LHCN-M2 (cell line): Measurements from ENCODE around the gene COPS4. TPM values are rescaled to one million over a fixed set of nuclear protein-coding genes. Genes with fewer than 3 reads are reported as not detected.

Experiments
- DNase-seq: peaks from one replicate; pipeline ENCODE4 v3.0.0-alpha.2; 2012; ENCODE audit warnings: low read depth
- total RNA-seq: library from RNA; depleted of rRNA; stranded (reverse); fragments of >200 nt; gene quantifications from 2 replicates; pipeline ENCODE4 v1.2.3, GENCODE V29; 2014; rRNA removed

COPS4 gene
- total RNA-seq, 1 experiment from 2014 or later: 65.0 TPM

GRCh38 chr4:83121246-83121645 lies 86.3 kb downstream of the COPS4 start:
- DNase-seq: no peak

GRCh38 chr4:83124111-83124780 lies 89.3 kb downstream of the COPS4 start:
- DNase-seq: no peak

Other genes starting within 250 kb of the COPS4 start
- 23.8 and 31.3 TPM in 2 replicates for gene SCD5, start 236.4 kb upstream of the COPS4 start, total RNA-seq
- gene SEC31A, start 144.0 kb upstream of the COPS4 start, total RNA-seq: 179 and 189 TPM in 2 replicates
- gene THAP9, start 134.4 kb upstream of the COPS4 start, total RNA-seq: 1.8 and 2.3 TPM in 2 replicates
- gene LIN54, start 24.4 kb upstream of the COPS4 start, total RNA-seq: 26.0 and 29.4 TPM in 2 replicates
- 9.2 and 12.5 TPM in 2 replicates for gene PLAC8, start 79.5 kb downstream of the COPS4 start, total RNA-seq
- gene COQ2, start 249.6 kb downstream of the COPS4 start, total RNA-seq: 25.5 and 29.8 TPM in 2 replicates